GM12878 (cell line): ENCODE measurements around the gene COL27A1. TPM values are rescaled to one million over a fixed set of nuclear protein-coding genes. Genes with fewer than 3 reads are reported as not detected.

Source experiments
- ATAC-seq: fragments of 200-7000 bp; cut with Tn5 transposase; 3 replicates; pipeline ENCODE4 v1.9.1; 2020; ENCODE audit warnings: mild to moderate bottlenecking, moderate library complexity
- BruUV-seq: library from RNA; stranded (reverse); fragments of 400-500 nt; replicated peaks from 2 replicates; lab custom pipeline; 2021; lab: Mats Ljungman, UMichigan
- CTCF ChIA-PET: fragments of 300-600 bp; sonication (Branson Sonifier 250); formaldehyde crosslinking; extraction: SDS; loops from one replicate; lab custom pipeline; 2021; ENCODE audit warnings: inconsistent platforms; lab: Yijun Ruan, JAX
- POLR2A ChIA-PET: fragments of 350-600 bp; formaldehyde crosslinking; extraction: SDS; loops from one replicate; lab custom pipeline; 2021; ENCODE audit warnings: inconsistent platforms; lab: Charles Lee
- RAD21 ChIA-PET: fragments of 300-600 bp; sonication (Branson Sonifier 250); formaldehyde crosslinking; loops from one replicate; lab custom pipeline; 2023; ENCODE audit warnings: antibody characterized with exemption; ENCODE audit not compliant: unreplicated experiment; lab: Charles Lee
- SMC1A ChIA-PET: fragments of 300-600 bp; sonication (Branson Sonifier 250); formaldehyde crosslinking; loops from one replicate; lab custom pipeline; 2023; ENCODE audit not compliant: unreplicated experiment, uncharacterized antibody; lab: Charles Lee
- DNase-seq: peaks from one replicate; pipeline ENCODE4 v3.0.0-alpha.2; 2011; ENCODE audit warnings: low read depth, low spot score
- FAIRE-seq: peaks from 3 replicates; lab custom pipeline; 2011; peaks lifted over from hg19 to GRCh38; lab: Jason Lieb, UNC
- H2AFZ ChIP-seq: 2 replicates; pipeline ENCODE4 v1.6.0; 2011; ENCODE audit warnings: low read depth, low read length, control low read depth; ENCODE audit not compliant: control insufficient read depth
- H3K27ac ChIP-seq: 2 replicates; pipeline ENCODE4 v1.5.1; 2011; ENCODE audit warnings: control low read depth; ENCODE audit not compliant: control insufficient read depth, insufficient read depth
- H3K27me3 ChIP-seq, 2 experiments: replicated peaks in 1 of 2; 2 replicates each; pipeline versions ENCODE4 v1.6.0 to v1.6.1; 2011; ENCODE audit warnings: low read length in 1 of 2; ENCODE audit not compliant: control insufficient read depth in 2 of 2, insufficient read depth in 2 of 2
- H3K36me3 ChIP-seq, 2 experiments: 2 replicates each; pipeline ENCODE4 v1.5.1; 2011; ENCODE audit warnings: low read length in 1 of 2; ENCODE audit not compliant: control insufficient read depth in 2 of 2, insufficient read depth in 2 of 2
- H3K4me1 ChIP-seq: 2 replicates; pipeline ENCODE4 v1.6.1; 2011; ENCODE audit warnings: mild to moderate bottlenecking, low read length, moderate library complexity, mixed read lengths; ENCODE audit not compliant: control insufficient read depth, insufficient read depth
- H3K4me2 ChIP-seq: 2 replicates; pipeline ENCODE4 v1.6.0; 2011; ENCODE audit warnings: control low read depth; ENCODE audit not compliant: control insufficient read depth, insufficient read depth
- H3K4me3 ChIP-seq: fragments of 200-600 bp; sonication (generic); 2 replicates; pipeline ENCODE4 v1.5.1; 2016
- H3K79me2 ChIP-seq: 2 replicates; pipeline ENCODE4 v1.6.0; 2011; ENCODE audit warnings: low read length; ENCODE audit not compliant: control insufficient read depth, insufficient read depth
- H3K9ac ChIP-seq: 2 replicates; pipeline ENCODE4 v1.8.0; 2011; ENCODE audit warnings: low read length, control low read depth, mixed read lengths; ENCODE audit not compliant: control insufficient read depth, insufficient read depth
- H3K9me3 ChIP-seq: replicated peaks from 3 replicates; pipeline ENCODE4 v1.5.1; 2011; ENCODE audit warnings: mild to moderate bottlenecking, low read length; ENCODE audit not compliant: control insufficient read depth, insufficient read depth
- H4K20me1 ChIP-seq: 2 replicates; pipeline ENCODE4 v1.6.0; 2011; ENCODE audit not compliant: control insufficient read depth, insufficient read depth
- CBX5 ChIP-seq: sonication (generic); IDR thresholded peaks from 2 replicates; pipeline ENCODE4 v1.6.1; 2016; ENCODE audit warnings: low read depth, moderate library complexity, mild to moderate bottlenecking, inconsistent platforms
- EED ChIP-seq: sonication (generic); IDR thresholded peaks from 2 replicates; pipeline ENCODE4 v1.6.1; 2016; ENCODE audit warnings: antibody characterized with exemption, low read depth
- FOS ChIP-seq: IDR thresholded peaks from 3 replicates; pipeline ENCODE4 v1.6.1; 2011; ENCODE audit warnings: borderline replicate concordance; ENCODE audit not compliant: insufficient read length; ENCODE audit errors: extremely low read depth
- GABPA ChIP-seq: IDR thresholded peaks from 2 replicates; pipeline ENCODE4 v1.6.1; 2014; ENCODE audit warnings: antibody characterized with exemption, low read depth, mild to moderate bottlenecking, inconsistent platforms
- HDGF ChIP-seq: fragments of 450-650 bp; IDR thresholded peaks from 2 replicates; pipeline ENCODE4 v1.6.1; 2016; ENCODE audit warnings: antibody characterized with exemption
- IKZF2 ChIP-seq, 2 experiments: fragments of 450-650 bp; IDR thresholded peaks; 2 replicates each; pipeline ENCODE4 v1.6.1; 2017; ENCODE audit warnings: mild to moderate bottlenecking in 2 of 2, moderate library complexity in 2 of 2
- MEF2A ChIP-seq: IDR thresholded peaks from 2 replicates; pipeline ENCODE4 v1.6.1; 2011; ENCODE audit warnings: low read depth, mild to moderate bottlenecking, low read length, moderate library complexity; ENCODE audit not compliant: insufficient read depth
- RB1 ChIP-seq: fragments of 450-650 bp; formaldehyde crosslinking; IDR thresholded peaks from 2 replicates; pipeline ENCODE4 v1.6.1; 2017; ENCODE audit warnings: mild to moderate bottlenecking, borderline replicate concordance
- SREBF2 ChIP-seq: IDR thresholded peaks from 2 replicates; pipeline ENCODE4 v1.6.1; 2012; ENCODE audit warnings: mild to moderate bottlenecking, low read length
- YY1 ChIP-seq: IDR thresholded peaks from 2 replicates; pipeline ENCODE4 v1.6.1; 2011; ENCODE audit warnings: low read depth, mild to moderate bottlenecking, low read length
- ZBTB4 ChIP-seq: fragments of 450-650 bp; formaldehyde crosslinking; IDR thresholded peaks from 2 replicates; pipeline ENCODE4 v1.4.0; 2022; ENCODE audit warnings: mild to moderate bottlenecking, moderate library complexity
- WGBS: methylation state at CpG from one replicate; pipeline ENCODE4 v1.1.6; 2016; ENCODE audit warnings: low lambda C conversion rate; ENCODE audit not compliant: insufficient replicate concordance, insufficient coverage; ENCODE audit errors: missing lambda C conversion rate; 5-methylcytosine and 5-hydroxymethylcytosine counted together
- in situ Hi-C: fragments of 300-500 bp; cut with MboI; formaldehyde crosslinking; loops from 9 replicates; pipeline ENCODE4 v1.14.3; 2018; ENCODE audit warnings: mixed read lengths
- intact Hi-C: fragments of 100-400 bp; cut with micrococcal nuclease; formaldehyde crosslinking; loops from one replicate; pipeline ENCODE4 v1.14.2; 2022; ENCODE audit not compliant: unreplicated experiment
- polyA plus RNA-seq, 11 experiments: library from polyadenylated mRNA; depleted of rRNA in 4 of 11; unstranded in 6 of 11; stranded (reverse) in 5 of 11; fragments of >200 nt; fragmentation: Nextera tagmentation in 4 of 11; fragmentation: Illumina TruSeq in 1 of 11; extraction: Ambion mirVana in 4 of 11; extraction: Trizol in 1 of 11; gene quantifications; 1 replicate in 1 of 11; 2 replicates in 10 of 11; pipeline versions ENCODE4 v1.2.1 to v1.2.3, GENCODE V29; 2011 to 2016; ENCODE audit warnings: inconsistent platforms in 2 of 11, missing spikeins in 2 of 11, low read depth in 1 of 11
- total RNA-seq, 4 experiments: library from RNA; depleted of rRNA in 3 of 4; stranded (reverse); fragments of >200 nt in 3 of 4; fragmentation: Illumina TruSeq in 1 of 4; extraction: Trizol in 1 of 4; gene quantifications; 2 replicates each; pipeline versions ENCODE4 v1.2.1 to v1.2.3, GENCODE V29; 2013 to 2021

COL27A1 gene
- total and polyA plus RNA-seq, 10 of the 15 experiments (the other 5 are each of a cell fraction or from before 2014, with no cell fraction given): 0.10 TPM; not detected in 9

DNA sequence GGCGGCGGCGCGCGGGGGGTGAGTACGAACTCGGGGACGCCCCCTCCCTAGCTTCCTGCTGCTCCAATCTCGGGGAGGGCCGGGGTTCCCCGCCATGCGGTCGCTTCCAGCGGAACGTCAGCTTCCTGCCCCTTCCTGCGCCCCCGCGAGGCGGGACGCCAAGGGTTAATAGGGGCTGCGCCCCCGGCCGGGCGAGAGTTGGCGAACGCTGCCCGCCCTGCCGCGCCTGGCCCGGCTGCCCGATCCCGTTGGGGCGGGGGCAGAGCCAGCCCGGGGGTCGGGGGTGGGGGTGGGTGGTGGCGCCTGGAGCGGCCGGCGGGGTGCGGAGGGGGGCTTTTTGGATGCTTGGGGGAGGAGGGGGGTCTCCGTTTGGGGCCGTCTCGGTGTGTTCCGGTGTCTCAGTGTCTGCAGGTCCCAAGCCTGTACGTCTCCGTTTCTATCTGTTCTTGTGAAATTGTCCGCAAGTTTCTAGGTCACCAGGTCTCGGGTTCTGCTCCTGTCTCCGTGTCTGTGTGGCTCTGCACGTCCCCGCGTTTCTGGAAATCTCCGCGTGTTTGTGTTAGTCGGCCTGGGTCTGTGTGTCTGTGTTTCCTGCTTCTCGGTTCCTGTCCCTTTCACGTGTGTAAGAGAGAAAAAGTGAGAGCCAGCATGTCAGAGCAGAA lies 789 bp downstream of the COL27A1 start:
- POLR2A ChIA-PET: no interaction called here
- TF ChIP-seq MEF2A (no peak), IKZF2 (IDR thresholded peaks at IDR 0.05) (no peak), EED (no peak)
- TF ChIP-seq, all 136 proteins: peak for 0
- Histone ChIP-seq H3K79me2 (no peaks in the 10 kb centered on the region), H2AFZ (no peak overlapping the region), H3K9ac (no peak overlapping the region), H3K4me3 (no peak overlapping the region), H3K4me1 (no peaks in the 10 kb centered on the region), H3K4me2 (no peak overlapping the region), H3K36me3 (no peaks in the 10 kb centered on the region), H3K27me3 (peaks cover 10 to 11% of the 10 kb centered on the region in 2 experiments; a peak in 3 of 4 replicates), H3K27ac (no peak overlapping the region), H4K20me1 (no peaks in the 10 kb centered on the region), H3K9me3 (no peaks in the 10 kb centered on the region)
- BruUV-seq: no TSS peak
- no peak for DNase-seq
- ChIA-PET RAD21 (no interaction called here), CTCF (interaction anchor here (1.0 to 4.3 kb wide), 6 partner anchors 16 to 497 kb away, joined by 3 to 16 read pairs (median 4); no protein-coding TSS in a partner anchor), SMC1A (no interaction called here)
- FAIRE-seq: no peak
- WGBS: 2% methylated on average over 31 of the region's 57 CpGs
- ATAC-seq: no peak
- in situ Hi-C loops: loop anchor here (10.0 kb wide), 1 partner anchor 129 kb away; no protein-coding TSS in a partner anchor
- intact Hi-C loops: loop anchor here (1.0 kb wide), 1 partner anchor 135 kb away; no protein-coding TSS in a partner anchor

DNA sequence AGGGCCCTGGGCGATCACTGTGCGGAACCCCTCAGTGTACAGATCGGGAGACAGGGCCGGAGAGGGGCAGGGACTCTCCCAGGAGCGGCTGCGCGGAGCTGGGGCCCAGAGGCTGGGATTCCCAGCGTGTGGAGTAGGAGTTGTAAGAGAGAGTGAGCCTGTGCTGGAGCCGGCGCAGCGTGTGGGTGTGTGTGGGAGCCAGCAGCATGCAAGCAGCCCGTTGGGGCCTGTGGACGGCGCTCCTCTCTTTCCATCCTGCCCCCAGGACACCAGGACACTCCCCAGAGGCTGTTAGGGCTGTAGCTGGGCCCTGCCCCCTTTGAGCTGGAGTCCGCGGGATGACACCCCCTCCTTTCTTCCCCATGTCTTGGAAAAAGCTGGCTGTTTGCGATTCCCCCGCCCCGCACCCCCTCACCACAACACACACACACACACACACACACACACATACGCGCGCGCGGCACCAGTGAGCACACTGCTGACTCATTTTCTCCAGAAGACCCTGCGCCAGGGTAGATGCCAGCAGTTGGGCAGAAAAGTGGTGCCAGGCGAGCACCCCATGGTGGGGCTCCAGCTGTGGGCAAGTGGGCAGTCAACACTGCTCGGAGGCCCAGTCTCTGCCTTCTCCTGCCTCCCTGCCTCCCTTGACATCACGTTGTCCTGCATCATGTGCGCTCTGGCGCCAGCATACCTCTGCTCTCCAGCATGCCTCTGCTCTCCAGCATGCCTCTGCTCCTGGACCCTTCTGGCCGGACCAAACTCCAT lies 1.5 kb downstream of the COL27A1 start:
- POLR2A ChIA-PET: no interaction called here
- in situ Hi-C loops: loop anchor here (10.0 kb wide), 1 partner anchor 128 kb away; no protein-coding TSS in a partner anchor
- peaks cover 10 to 11% of the 10 kb centered on the region in 2 experiments; a peak in 3 of 4 replicates for H3K27me3 ChIP-seq
- no peaks in the 10 kb centered on the region for H4K20me1 ChIP-seq
- H3K27ac ChIP-seq: no peak overlapping the region
- DNase-seq (no peak), FAIRE-seq (no peak), ATAC-seq (no peak)
- H3K4me3 ChIP-seq: no peak overlapping the region
- H3K36me3 ChIP-seq: no peaks in the 10 kb centered on the region
- H3K4me1 ChIP-seq: no peaks in the 10 kb centered on the region
- 42% methylated on average over 29 of the region's 31 CpGs for WGBS
- no peak overlapping the region for H2AFZ ChIP-seq
- RAD21 ChIA-PET: no interaction called here
- TF ChIP-seq HDGF (no peak), FOS (no peak), ZBTB4 (CRISPR knock-in tag) (no peak), YY1 (no peak), SREBF2 (no peak), RB1 (no peak), CBX5 (no peak), GABPA (no peak)
- CTCF ChIA-PET: interaction anchor here (1.0 to 4.3 kb wide), 2 partner anchors 13 to 134 kb away, joined by 3 to 16 read pairs; no protein-coding TSS in a partner anchor
- SMC1A ChIA-PET: no interaction called here
- no peak overlapping the region for H3K4me2 ChIP-seq
- intact Hi-C loops: no loop called here
- no peak overlapping the region for H3K9ac ChIP-seq
- BruUV-seq: no TSS peak
- no peaks in the 10 kb centered on the region for H3K79me2 ChIP-seq
- no peaks in the 10 kb centered on the region for H3K9me3 ChIP-seq
